ENCODE results near the gene DEFB118.

DNA sequence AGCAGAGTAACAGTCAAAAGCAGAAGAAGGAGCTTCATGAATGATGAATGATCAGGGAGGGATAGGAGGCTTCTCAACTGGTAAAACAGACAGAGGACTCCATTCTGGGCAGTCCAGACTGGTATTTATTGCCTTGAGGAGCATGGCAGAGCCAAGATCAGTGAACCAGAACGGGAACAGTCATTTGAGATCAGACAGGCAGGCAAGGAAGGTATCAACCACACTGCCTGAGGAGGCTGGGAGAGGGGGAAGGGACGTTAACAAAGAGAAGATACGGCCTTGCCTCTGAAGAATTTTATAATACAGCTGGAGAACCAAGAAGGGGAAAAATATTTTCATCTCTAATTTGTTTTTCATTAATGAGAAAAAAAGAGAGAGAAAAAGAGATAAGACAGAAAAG, 37.7 kb downstream of the DEFB118 start, which contains the start of gene DEFB121:
- no peak for TF ChIP-seq FOXM1 (IDR thresholded peaks at IDR 0.05; ENCODE audit: borderline replicate concordance)
- no peak for TF ChIP-seq FOXA1 (IDR thresholded peaks at IDR 0.05)
- TF ChIP-seq SP1 (IDR thresholded peaks at IDR 0.05), result no peak
- TF ChIP-seq CTBP1 (IDR thresholded peaks at IDR 0.05; ENCODE audit: borderline replicate concordance), result no peak
- no peak for TF ChIP-seq ZNF384 (IDR thresholded peaks at IDR 0.05)
- TF ChIP-seq, protein P1, sequence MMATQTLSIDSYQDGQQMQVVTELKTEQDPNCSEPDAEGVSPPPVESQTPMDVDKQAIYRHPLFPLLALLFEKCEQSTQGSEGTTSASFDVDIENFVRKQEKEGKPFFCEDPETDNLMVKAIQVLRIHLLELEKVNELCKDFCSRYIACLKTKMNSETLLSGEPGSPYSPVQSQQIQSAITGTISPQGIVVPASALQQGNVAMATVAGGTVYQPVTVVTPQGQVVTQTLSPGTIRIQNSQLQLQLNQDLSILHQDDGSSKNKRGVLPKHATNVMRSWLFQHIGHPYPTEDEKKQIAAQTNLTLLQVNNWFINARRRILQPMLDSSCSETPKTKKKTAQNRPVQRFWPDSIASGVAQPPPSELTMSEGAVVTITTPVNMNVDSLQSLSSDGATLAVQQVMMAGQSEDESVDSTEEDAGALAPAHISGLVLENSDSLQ (IDR thresholded peaks at IDR 0.05), result no peak
- no peak for TF ChIP-seq FOXK2 (IDR thresholded peaks at IDR 0.05)
- no peak for TF ChIP-seq BHLHE40 (IDR thresholded peaks at IDR 0.05; ENCODE audit: borderline replicate concordance)
- TF ChIP-seq SUZ12 (IDR thresholded peaks at IDR 0.05), result no peak
- no peak for TF ChIP-seq ARNT (IDR thresholded peaks at IDR 0.05)
- no peak for TF ChIP-seq NFRKB (IDR thresholded peaks at IDR 0.05)
- TF ChIP-seq LEF1 (IDR thresholded peaks at IDR 0.05; ENCODE audit: borderline replicate concordance), result no peak
- TF ChIP-seq ELF4 (IDR thresholded peaks at IDR 0.05), result no peak
